HG02759 (cell line): Measurements from ENCODE around the gene SZT2.
"Not testable (repeated sequence)": the region's sequence is repeated elsewhere in the genome, so short reads cannot be mapped to it uniquely, and the experiment has no call there.

Experiments
- ATAC-seq: cut with Tn5 transposase; IDR thresholded peaks from one replicate; pipeline ENCODE4 v1.9.1; 2021; ENCODE audit warnings: mild to moderate bottlenecking, moderate library complexity; ENCODE audit not compliant: unreplicated experiment

Gene SZT2

GRCh38 chr1:43477716-43478115 is 88.0 kb downstream of the SZT2 start:
- ATAC-seq = no peak

DNA sequence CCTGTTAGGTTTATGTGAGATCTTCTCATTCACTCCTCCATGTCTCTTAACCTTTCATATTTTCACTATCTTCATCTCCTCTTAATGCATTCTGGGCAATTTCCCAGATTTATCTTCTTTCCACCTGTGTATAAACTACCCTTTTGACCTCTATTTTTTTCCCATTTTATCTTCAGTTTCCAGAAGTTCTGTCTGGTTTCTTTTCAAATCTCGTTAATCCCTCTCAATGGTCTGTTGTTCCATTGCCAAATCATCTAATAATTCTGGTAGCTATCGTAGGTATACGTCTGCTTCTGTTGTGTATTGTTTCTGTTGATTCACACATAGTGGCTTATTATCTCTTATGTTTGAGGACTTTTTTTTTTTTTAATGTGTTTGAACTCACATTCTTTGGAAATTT is 89.7 kb downstream of the SZT2 start:
- ATAC-seq = no peak

DNA sequence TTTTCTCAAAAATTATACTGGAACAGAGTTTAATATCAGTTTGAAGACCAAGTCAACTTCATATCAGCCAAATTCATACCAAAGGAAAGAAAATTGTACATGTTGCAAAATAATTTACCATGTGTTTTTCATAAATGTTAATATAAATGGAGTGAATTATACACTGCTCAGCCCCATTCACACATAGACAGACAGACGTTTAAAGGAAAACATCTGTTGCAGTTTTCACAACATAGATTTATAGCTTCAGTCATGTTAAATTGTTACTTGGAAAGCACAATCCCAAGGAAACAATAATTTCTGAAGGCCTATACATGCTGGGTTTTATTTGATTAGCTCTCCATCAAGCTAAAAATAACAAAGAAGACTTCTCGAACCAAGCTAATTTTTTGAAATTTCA is 91.8 kb downstream of the SZT2 start:
- no peak for ATAC-seq

DNA sequence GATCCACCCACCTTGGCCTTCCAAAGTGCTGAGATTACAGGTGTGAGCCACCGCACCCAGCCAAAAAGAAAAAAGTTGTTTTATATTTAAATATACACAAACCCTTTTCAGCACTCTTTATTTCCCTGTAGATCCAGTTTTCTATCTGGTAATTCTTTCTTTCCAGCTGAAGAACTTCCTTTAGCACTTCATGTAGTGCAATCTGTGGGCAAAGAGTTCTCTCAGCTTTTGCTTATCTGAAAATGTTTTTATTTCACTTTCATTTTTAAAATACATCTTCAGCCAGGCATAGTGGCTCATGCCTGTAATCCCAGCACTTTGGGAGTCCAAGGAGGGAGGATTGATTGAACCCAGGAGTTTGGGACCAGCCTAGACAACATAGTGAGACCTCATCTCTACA is 92.5 kb downstream of the SZT2 start:
- no peak for ATAC-seq

DNA sequence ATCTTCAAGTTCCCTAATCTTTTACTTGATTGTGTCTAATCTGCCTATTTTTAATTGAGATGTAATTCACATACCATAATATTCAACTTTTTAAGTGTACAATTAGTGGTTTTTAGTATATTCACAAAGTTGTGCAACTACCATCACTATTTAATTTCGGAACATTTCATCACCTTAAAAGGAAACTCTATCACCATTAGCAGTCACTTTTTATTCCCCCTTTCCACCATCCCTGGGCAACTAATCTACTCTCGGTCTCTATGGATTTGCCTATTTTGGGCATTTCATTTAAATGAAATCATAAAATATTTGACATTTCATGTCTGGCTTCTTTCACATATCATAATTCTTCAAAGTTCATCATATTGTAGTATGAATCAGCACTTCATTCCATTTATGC is 94.7 kb downstream of the SZT2 start:
- no peak for ATAC-seq

- no peak for ATAC-seq
These were observed 98.5 kb downstream of the SZT2 start for GRCh38 chr1:43488165-43488564.

DNA sequence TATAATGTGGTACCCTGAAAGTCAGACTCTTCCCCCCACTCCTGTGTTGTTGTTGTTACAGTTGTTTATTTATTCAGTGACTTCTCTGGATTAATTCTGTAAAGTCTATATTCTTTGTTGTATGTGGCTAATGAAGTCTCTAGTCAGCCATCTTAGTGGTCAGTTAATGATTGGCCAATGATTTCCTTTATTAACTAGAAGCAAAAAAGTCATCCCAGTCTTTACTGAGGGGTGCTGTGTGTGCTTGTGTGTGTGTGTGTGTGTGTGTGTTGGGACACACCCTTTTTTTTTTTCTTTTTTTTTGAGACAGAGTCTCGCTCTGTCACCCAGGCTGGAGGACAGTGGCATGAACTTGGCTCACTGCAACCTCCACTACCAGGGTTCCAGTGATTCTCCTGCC is 101.4 kb downstream of the SZT2 start:
- ATAC-seq = no peak

DNA sequence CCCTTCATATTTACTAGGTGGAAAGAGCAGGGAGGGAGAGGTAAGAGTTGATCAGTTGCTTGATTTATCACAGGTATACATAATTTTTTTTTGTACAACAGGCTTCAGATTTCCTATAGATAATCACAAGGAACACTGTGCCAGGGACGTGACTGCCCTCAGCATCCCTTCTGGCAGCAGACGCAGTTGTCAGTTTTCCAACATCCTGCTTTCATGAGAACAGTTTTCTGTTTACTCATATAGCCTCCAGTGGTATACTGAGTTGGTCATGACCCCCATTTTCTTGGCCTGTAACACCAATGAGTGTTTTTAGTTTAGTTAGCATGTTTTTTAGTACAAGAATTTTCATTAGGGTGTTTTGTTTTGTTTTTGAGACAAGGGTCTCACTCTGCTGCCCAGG is 103.1 kb downstream of the SZT2 start:
- no peak for ATAC-seq

DNA sequence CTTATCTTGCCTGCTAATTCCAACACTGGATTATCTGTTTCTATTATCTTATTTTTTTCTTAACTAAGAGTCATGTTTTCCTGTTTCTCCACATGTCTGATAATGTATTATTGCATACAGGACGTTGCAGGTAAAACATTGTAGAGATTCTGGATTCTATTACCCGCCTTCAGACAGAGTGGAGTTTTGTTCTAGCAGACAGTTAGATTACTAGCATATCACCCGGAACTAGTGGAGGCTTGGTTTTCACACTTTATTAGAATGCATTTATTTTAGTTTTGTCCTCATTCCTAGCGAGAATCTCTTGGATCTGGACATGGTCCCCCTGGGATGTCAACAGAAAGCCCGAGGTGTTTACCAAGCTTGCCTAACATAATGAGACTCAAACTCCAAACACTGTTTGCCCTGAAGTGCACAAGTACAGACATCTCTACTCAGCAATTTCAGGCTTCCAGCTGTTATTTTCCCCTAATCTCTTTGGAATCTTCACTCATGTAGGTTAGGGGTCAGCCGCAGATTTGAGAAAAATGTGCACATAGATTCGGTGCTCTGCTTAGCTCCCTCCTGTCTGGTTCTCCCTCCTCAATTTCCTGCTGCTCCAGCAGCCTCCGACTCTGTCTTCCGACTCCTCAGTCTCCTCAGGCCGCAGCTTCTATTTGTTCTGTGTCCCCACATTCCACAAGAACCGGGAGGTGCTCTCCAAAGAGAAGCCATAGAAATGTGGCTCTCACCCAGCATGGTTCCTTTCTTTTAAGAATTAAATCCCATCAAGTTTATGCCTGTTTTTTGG is 104.2 kb downstream of the SZT2 start:
- no peak for ATAC-seq

DNA sequence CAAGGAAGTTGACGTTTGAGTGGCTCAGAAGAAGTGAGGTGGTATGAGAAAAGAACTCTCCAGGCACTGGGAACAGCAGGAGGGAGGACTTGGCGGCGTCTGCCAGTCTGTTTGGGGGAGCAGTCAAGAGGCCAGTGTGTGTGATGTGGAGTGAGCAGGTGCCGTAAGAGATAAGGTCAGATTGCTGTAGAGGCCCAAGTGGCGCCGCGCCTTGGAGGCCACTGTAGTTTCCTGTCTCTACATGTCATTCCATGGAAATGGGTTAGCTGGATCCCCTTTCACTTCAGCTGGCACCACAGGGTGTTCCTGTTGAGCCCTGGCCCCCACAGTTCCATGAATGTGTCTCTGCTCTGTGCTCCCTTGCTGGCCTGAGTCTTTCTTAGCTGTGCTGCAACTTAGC is 105.5 kb downstream of the SZT2 start:
- ATAC-seq = no peak

DNA sequence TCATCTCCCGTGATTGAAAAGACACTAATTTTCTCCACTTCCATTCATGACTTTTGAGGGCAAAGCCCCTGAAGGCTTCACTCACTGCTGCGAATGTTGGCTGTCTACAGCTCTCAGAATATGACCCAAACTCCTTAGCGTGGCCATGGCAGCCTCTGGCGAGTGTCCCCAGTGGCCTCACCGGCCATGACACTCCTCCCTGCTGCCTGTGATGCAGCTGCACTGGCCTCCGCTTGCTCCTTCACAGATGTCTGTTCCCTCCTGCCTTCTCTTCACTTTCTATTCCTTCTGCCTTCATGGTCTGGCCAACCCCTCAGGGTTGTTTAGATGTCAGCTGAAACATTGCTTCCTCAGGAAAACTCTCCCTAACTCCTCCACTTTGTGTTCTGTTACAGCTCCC is 110.2 kb downstream of the SZT2 start:
- no peak for ATAC-seq

GRCh38 chr1:43501806-43502205 is 112.1 kb downstream of the SZT2 start:
- ATAC-seq = not testable (repeated sequence)

DNA sequence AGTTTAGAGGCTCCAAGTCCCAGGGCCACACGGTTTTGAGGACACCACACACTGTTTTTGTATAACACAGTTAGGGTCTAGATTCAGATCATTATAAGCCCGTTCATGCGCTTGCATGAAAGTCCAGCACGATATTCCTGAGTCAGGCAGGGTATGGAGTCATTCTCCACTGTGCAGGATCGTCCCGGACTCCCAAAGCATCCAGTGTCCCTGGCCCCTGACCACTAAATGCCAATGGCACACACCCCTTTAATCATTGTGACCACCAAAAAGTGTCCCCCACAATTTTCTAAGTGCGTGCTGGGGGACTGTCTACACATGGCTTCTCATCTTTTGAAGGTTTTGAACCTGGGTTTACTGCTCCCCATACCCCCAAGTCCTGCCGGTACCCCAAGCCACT is 113.8 kb downstream of the SZT2 start:
- no peak for ATAC-seq
